GM23338 (cell line): ENCODE measurements around the gene SMOC2.

ENCODE experiments used
- CREB1 ChIP-seq: fragments of 250-450 bp; sonication (Bioruptor Pico); IDR thresholded peaks from 2 replicates; pipeline ENCODE4 v1.5.0; 2020; ENCODE audit warnings: low read depth, mild to moderate bottlenecking, moderate library complexity
- CTCF ChIP-seq, 2 experiments: fragments of 200-600 bp in 1 of 2; sonication (generic) in 1 of 2; conservative IDR thresholded peaks; 2 replicates each; pipeline versions ENCODE4 v1.5.1 to v1.6.1; 2016 to 2017; ENCODE audit warnings: antibody characterized with exemption in 2 of 2, low read depth in 2 of 2, mild to moderate bottlenecking in 2 of 2, moderate library complexity in 1 of 2
- EZH2 ChIP-seq: fragments of 200-600 bp; sonication (generic); IDR thresholded peaks from one replicate; pipeline ENCODE4 v1.8.0; 2017; ENCODE audit warnings: antibody characterized with exemption, mild to moderate bottlenecking, low read depth; ENCODE audit not compliant: unreplicated experiment
- NANOG ChIP-seq: IDR thresholded peaks from 2 replicates; pipeline ENCODE4 v1.6.1; 2016; ENCODE audit warnings: antibody characterized with exemption, borderline replicate concordance
- POLR2AphosphoS5 ChIP-seq: IDR thresholded peaks from 2 replicates; pipeline ENCODE4 v1.6.1; 2016; ENCODE audit warnings: antibody characterized with exemption, low read depth
- REST ChIP-seq: IDR thresholded peaks from one replicate; pipeline ENCODE4 v1.6.1; 2018; ENCODE audit warnings: antibody characterized with exemption; ENCODE audit not compliant: unreplicated experiment
- STAT1 ChIP-seq: IDR thresholded peaks from one replicate; pipeline ENCODE4 v1.6.1; 2016; ENCODE audit warnings: antibody characterized with exemption; ENCODE audit not compliant: unreplicated experiment

GRCh38 chr6:168709991-168710390 lies 269.0 kb downstream of the SMOC2 start:
- TF ChIP-seq CTCF (conservative IDR thresholded peaks at IDR 0.05; ENCODE audit: low read depth in 2 of 2) = no peak
- TF ChIP-seq POLR2AphosphoS5 = no peak
- no peak for TF ChIP-seq STAT1
- TF ChIP-seq REST = no peak
- TF ChIP-seq NANOG = no peak
- no peak for TF ChIP-seq EZH2
- no peak for TF ChIP-seq CREB1 (CRISPR knock-in tag)
